Cerebellar nuclear complex (tissue), 1 donor: ENCODE results near the gene GTPBP1.

ENCODE experiments used
- DNase-seq, 2 experiments: peaks; one replicate each; lab custom pipeline; 2025; lab: John Stamatoyannopoulos, UW

Gene GTPBP1

DNA sequence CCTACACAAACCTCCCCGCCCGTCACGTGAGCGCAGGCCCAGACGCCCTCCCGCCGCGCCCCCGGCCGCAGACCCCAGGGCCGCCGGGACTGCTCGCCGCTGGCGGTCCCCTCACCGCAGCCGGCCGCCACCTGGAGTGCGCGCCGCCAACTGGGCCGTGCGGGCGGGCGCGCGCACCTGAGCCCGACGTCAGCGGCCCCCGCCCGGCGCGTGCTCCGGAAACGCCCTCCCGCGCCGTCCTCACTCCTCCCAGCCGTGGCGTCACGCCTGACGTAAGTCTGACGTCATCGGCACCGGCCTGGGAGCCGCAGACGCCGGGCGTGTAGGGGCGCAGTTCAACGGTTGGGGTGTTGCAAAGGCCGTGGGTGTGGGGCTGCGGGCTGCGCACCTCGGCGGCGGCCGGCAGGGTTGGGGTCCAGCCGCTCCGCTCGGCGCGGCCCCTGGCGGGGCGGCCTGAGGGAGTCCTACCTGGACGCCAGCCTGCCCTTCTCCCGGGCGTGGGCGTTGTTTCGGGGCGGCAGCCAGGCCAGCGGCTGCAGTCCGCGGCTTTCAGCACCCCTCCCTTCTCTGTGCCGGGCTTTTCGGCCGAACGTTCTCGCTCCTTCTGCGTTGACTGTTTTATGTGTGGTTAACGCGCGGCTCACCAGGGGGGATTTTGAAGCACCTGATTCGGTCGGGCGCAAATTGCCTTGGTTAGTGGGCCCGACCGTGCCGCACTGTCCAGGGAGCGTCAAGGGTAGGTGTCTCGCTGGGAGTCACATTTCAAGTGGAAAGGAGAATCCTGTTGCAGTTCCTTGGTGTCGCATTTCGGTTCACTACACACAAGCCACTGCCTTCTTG lies 4.7 kb upstream of the GTPBP1 start, which contains the start of gene JOSD1:
Gene JOSD1 (minus strand): TSS at position 155 of the 840 bp plus-strand sequence. CDS start 956 bp downstream, outside the sequence.
- DNase-seq: peak; percentile 16 to 69

DNA sequence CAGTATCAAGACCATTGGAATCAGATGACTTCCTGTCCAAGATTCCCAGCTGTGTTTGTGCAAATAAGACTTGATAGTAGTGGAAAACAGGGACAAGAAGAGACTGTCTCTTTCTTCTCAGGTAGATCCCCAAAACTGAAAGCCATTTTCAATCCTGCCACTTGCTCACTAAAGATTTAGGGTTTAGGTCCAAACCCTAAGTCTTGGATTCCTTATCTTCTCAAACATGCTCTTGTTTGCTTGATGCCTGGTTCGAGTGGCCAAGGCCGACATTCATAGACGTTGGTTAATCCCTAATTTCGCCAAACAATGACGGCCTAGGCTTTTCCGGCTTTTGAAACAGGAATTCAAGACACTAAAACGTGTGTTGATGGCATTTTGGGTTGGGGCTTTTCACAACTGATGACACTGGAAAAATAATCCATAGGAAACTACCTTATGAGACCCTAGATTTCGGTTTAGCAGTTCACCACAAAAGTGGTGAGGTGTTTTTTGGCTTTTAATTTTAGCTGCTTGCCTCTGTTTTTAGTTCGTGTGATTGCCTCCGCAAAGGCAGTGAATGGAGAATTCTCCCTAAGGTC lies 1.0 kb upstream of the GTPBP1 start:
- DNase-seq: no peak

DNA sequence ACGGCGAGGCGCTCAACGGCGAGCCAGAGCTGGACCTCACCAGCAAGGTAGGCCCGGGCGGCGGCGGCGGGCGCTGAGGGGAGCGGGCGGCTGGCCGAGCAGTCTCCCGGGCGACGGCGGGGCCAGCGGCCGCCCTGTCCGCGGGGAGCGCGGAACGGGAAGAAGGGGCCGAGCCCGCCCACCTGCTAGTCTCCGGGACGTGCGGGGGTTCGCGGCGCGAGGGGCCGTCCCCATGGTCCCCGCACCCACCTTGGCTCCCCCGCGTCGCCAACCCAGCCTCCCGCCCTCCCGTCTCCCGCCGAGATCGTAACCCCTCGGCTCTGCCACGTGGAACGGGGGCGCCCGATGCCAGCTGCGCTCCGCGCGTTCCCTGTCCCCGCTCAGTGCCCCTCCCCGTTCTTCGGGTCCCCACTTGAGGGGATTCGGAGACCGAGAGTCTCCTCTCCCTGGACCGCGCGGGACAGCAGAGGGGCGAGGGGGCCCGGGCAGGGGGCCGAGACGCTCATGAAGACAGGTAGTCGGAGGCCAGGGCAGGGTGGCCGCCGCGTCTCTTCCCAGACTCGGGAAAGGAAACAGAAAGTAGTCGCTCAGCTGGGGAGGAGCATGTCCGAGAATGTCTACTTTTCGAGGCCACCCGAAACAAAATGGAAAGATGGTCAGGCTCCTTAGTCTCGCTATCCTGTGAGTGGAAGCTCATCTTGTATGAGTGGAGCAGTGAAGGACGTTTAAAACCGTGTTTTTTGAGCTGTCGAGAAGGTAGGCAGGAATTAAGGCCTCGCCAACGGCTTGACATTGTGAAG lies 557 bp downstream of the GTPBP1 start:
- no peak for DNase-seq

- no peak for DNase-seq
Observed at GRCh38 chr22:38706901-38707195, 1.1 kb downstream of the GTPBP1 start.

- no peak for DNase-seq
Observed at GRCh38 chr22:38707346-38707745, 1.6 kb downstream of the GTPBP1 start.

DNA sequence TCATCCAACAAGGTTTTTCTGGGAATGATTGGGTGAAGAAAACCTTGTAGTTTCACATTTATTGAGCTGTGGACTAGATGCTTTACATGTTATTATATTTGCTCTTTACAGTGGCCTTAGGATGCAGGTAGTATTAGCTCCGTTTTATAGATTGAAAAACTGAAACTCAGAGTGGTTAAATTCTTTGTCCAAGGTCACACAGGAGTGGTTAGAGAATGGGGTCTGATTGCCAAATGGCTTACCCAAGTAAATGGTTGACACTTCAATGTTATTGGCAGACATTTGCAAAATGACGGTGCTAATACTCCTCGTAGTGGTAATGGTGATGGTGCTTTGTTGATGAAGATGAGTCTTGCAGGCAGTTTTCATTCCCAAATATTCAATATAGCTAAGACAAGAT lies 2.2 kb downstream of the GTPBP1 start:
- DNase-seq: no peak

DNA sequence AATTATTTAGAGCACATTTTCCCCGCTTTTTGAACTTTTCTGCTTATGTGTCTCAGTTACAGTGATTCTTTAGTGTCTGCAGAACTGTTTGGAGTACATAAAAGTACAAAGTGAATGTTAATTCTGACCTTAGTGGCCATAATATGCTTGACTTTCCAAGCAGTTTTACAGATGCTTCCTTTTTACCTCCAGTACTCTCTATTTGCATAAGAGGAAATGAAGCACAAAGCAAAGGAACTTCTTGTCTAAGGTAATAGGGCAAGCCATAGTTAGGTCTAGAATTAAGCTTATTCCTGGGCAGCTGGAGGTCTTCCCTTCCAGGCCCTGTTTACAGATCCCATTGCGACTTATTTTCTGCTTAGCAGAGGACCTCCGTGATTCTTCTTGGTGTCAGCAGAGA lies 3.6 kb downstream of the GTPBP1 start:
- no peak for DNase-seq

- DNase-seq: no peak
Observed at GRCh38 chr22:38710351-38710750, 4.6 kb downstream of the GTPBP1 start.

DNA sequence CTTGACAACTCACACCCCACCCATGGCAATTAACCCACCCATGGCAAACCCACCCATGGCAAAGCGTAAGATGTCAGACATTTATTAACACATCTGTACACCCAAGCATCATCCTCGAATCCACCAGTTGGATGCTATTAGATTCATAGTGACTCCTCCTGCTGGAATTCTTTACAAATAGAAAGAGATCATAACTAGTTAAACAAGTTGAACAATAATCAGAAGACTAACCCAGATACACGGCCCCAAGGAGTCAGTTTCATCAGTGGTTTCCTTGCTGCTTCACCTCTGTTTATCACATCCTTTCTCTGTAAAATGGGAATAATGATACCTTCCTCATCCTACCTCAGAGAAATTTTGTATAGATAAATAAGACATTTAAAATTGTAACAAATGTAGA lies 5.1 kb downstream of the GTPBP1 start:
- no peak for DNase-seq

- DNase-seq: no peak
Observed at GRCh38 chr22:38712486-38713207, 6.9 kb downstream of the GTPBP1 start.

GRCh38 chr22:38713921-38714320 lies 8.2 kb downstream of the GTPBP1 start:
- no peak for DNase-seq

- DNase-seq: no peak
Observed at GRCh38 chr22:38715176-38715764, 9.5 kb downstream of the GTPBP1 start.

GRCh38 chr22:38715852-38716251 lies 10.1 kb downstream of the GTPBP1 start:
- DNase-seq: no peak

DNA sequence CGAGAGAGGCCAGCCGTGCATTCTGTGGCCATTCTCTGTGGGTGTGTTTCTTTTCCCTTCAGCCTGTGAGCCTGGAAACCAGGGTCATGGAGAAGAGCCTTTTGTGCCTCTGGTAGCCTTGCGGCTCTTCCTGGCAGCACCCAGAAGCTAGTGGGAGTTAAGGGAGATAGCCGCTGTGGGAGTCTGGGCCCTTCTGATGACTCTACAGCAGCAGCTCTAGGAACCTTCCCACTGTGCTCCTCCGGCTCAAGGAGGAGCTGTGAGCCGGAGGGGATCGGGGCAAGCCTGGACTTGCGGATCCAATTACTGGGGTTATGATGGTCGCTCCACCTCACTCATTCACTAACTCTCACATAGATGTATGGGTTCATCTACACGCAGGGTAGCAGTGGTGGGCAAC lies 10.5 kb downstream of the GTPBP1 start:
- DNase-seq: no peak

- no peak for DNase-seq
Observed at GRCh38 chr22:38716826-38717225, 11.1 kb downstream of the GTPBP1 start.

- no peak for DNase-seq
Observed at GRCh38 chr22:38717244-38717643, 11.5 kb downstream of the GTPBP1 start.

GRCh38 chr22:38718414-38718813 lies 12.7 kb downstream of the GTPBP1 start:
- DNase-seq: no peak

GRCh38 chr22:38719196-38719595 lies 13.5 kb downstream of the GTPBP1 start:
- DNase-seq: no peak

GRCh38 chr22:38720350-38720749 lies 14.6 kb downstream of the GTPBP1 start:
- DNase-seq: no peak

DNA sequence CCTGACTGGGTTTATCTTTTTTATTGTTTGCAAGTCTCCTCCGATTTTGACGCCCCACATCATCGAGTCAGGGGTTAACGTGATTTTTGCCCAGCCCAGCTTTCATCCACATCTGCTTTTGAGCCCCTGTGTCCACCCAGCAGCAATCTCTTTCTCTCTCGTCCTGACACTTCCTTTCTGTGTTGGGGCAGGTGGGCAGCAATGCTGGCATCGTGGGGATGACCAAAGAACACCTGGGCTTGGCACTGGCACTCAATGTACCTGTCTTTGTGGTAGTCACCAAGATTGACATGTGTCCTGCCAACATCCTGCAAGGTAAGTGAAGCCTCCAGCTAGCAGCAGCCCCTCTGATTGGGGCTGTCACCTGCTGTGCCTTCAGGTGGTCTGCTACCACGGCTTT lies 15.8 kb downstream of the GTPBP1 start:
- DNase-seq: no peak

DNA sequence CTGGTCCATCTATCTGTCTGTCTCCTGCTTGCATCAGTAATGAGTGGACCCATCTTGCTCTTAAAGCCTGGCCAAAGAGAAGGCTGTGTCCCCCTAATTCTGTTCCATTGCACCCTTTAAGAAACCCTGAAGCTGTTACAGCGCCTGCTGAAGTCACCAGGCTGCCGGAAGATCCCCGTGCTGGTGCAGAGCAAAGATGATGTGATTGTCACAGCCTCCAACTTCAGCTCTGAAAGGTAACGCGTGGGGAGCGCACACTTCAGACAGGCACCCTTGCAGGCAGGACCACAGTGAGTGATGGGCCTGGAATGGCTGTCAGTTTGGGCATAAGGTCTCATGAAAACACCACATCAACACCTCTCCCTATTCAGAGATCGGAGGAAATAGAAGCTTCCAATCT lies 18.4 kb downstream of the GTPBP1 start:
- DNase-seq: no peak
